Left lobe of liver (tissue), 2 donors: ENCODE results near the gene SLC22A13. TPM values are rescaled to one million over a fixed set of nuclear protein-coding genes. Genes with fewer than 3 reads are reported as not detected.
"Not testable (repeated sequence)": the region's sequence is repeated elsewhere in the genome, so short reads cannot be mapped to it uniquely, and the experiment has no call there.

Source experiments
- ATAC-seq: fragments of 200-7000 bp; cut with Tn5 transposase; one replicate; pipeline ENCODE4 v1.9.1; 2020; ENCODE audit warnings: mild to moderate bottlenecking, moderate library complexity
- DNase-seq: peaks from one replicate; pipeline ENCODE4 v3.0.0-alpha.2; 2020; ENCODE audit warnings: low spot score
- total RNA-seq: library from RNA; stranded (reverse); gene quantifications from one replicate; pipeline ENCODE4 v1.2.1, GENCODE V29; 2021
- donor health status: DM: no; HTN: no; CAD: no; lungs with moderate emphysema.
- donor health status: DM: no; HTN: yes; CAD: no.

The SLC22A13 gene
- total RNA-seq = 0.50 TPM

DNA sequence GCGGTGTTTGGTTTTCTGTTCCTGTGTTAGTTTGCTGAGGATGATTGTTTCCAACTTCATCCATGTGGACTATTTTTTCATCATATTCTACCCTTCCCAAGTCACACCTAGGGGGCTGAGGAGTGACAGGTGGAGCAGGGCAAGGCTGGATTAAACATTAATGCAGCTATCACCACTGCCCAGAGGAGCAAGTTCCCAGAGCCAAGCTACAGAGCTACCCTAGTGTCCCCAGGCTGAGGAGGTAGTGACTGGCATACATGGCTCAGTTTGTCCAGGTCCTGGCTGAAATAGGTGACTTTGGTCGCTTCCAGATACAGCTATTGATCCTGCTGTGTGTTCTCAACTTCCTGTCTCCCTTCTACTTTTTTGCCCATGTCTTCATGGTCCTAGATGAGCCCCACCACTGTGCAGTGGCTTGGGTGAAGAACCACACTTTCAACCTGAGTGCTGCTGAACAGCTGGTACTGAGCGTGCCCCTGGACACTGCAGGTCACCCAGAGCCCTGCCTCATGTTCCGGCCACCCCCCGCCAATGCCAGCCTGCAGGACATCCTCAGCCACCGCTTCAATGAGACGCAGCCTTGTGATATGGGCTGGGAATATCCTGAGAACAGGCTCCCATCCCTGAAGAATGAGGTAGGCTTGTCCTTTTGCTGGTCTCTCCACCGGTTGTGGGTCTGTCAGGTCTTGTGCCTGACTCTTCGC is at the start of gene SLC22A13:
TSS of gene SLC22A13 (plus strand) at position 209 of the 704 bp plus-strand sequence. CDS start at position 258, 49 bp downstream.
- peak; percentile 79 for ATAC-seq

DNA sequence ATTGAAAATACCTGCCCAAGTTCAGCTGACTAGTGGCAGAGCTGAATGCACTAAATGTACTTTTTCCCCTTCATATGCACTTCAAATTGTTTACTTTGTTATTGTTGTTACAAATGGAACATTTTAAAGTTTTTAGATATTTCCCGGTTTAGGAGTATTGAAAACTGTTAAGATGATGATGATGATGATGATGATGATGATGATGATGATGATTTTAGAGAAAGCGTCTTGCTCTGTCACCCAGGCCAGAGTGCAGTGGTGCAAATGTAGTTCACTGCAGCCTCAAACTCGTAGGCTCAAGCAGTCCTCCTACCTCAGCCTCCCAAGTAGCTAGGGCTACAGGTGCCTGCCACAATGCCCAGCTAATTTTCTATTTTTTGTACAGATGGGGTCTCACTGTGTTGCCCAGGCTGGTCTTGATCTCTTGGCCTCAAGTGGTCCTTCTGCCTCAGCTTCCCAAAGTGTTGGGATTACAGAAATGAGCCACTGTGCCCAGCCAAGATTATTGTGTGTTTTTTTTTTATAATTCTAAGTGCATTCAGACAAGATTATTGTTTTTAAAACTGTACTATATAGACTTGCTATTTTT is 45.9 kb upstream of the SLC22A13 start:
- ATAC-seq (no peak), DNase-seq (no peak)

More for the DNA sequence above, at the start of gene SLC22A13:
- no peak for DNase-seq

- DNase-seq = no peak
- no peak for ATAC-seq
Measured at GRCh38 chr3:38221005-38221404, 44.6 kb upstream of the SLC22A13 start.

DNA sequence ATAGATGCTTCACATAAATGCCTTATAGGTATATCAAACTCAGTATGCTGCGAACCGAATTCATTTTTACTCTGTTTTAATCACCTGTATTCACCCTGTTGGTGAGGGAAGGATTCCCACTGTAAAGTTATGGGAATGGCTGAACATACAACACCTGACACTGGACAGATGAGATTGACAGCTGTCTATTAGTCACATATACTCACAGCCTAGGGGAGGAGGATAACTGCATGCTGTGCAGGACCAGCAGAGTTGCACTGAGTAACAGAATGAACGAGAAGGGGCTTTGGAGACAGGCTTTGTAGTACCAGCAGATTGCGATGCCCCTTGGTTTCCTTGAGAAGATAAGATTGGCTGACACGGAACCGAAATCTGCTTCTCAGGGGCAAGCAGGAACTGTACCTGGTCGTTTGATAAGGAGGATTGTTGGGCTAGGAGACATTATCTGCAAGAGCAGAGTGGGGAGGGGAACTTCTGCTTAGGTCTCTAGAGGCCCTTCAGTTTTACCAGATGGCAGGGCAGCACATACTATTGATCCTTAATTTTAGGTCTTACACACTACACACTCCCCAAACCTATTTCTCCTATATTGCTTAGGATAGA is 43.5 kb upstream of the SLC22A13 start:
- ATAC-seq = no peak

DNA sequence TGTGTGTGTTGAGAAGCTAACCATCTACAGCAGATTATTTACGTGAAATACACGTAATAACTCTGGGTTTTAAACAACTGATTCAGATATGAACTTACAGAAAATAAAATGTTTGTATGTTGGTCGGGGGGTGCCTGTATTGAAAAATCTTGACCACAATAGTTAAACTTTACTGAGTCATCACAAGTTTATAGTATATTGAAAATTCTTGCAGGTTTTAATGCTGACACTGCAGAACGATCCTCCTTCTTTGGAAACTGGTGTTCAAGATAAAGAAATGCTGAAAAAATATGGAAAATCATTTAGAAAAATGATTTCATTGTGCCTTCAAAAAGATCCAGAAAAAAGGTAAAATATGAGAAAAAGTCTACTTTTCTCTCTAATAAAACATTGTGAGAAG is 41.3 kb upstream of the SLC22A13 start:
- DNase-seq = no peak
- no peak for ATAC-seq

More for the DNA sequence above, 43.5 kb upstream of the SLC22A13 start:
- no peak for DNase-seq

- DNase-seq = no peak
- no peak for ATAC-seq
Measured at GRCh38 chr3:38226273-38226672, 39.3 kb upstream of the SLC22A13 start.

GRCh38 chr3:38227989-38228388 is 37.6 kb upstream of the SLC22A13 start:
- no peak for DNase-seq
- no peak for ATAC-seq

GRCh38 chr3:38229036-38229435 is 36.6 kb upstream of the SLC22A13 start:
- DNase-seq = no peak
- no peak for ATAC-seq

DNA sequence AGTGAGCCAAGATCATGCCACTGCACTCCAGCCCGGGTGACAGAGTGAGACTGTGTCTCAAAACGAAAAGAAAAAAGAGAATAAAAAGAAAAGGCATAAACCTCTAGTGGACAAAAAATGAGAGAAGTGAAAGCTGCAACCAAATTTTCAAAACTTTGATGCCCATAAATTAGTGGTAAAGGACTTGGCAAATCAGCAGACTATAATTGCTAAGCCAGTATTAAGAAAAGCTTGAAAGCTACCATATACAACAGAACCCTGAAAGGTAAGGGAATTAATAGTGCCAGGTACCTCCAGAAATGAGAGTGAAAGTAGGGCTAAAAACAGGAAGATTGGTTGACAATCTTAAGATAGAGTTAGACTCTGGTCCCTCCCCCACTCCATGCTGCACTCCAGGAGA is 32.9 kb upstream of the SLC22A13 start:
- ATAC-seq (no peak), DNase-seq (no peak)

GRCh38 chr3:38235466-38235865 is 30.1 kb upstream of the SLC22A13 start:
- DNase-seq (no peak), ATAC-seq (no peak)

DNA sequence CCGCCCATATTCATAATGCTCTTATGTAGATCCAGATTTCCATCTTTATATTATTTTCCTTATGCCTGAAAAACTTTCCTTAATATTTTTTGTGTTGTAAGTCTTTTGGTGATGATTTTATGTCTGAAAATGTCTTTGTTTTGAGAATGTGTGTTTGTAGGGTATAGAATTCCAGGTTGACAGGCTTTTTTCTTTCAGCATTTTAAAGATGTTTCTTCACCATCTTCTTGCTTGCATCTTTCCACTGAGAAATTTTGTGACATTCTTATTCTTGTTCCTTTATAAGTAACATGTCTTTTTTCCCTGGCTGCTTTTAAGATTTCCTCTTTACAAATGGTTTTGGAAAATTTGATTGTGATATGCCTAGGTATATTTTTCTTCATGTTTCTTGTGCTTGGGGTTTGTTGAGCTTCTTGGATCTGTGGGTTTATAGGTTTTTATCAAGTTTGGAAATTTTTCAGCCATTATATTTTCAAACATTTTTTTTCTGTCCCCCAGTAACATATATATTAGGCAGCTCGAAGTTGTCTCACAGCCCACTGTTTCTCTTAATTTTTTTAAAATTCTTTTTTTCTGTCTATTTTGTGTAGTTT is 27.1 kb upstream of the SLC22A13 start:
- ATAC-seq = no peak

DNA sequence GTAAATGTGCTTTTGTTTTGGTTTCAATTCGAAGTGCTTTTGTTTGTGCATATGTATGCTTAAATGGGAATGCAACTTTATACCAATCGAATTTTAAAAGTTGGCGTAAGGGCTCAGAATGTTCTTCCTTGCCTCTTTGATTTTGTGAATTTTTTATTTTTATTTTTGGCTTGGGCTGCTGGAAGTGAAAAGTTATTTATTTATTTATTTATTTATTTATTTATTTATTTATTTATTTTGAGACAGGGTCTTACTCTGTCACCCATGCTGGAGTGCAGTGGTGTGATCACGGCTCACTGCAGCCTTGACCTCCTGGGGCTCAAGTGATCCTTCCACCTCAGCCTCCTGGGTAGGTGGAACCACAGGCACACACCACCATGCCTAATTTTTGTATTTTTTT is 22.8 kb upstream of the SLC22A13 start:
- not testable (repeated sequence) for ATAC-seq, DNase-seq

More for the DNA sequence above, 27.1 kb upstream of the SLC22A13 start:
- no peak for DNase-seq

DNA sequence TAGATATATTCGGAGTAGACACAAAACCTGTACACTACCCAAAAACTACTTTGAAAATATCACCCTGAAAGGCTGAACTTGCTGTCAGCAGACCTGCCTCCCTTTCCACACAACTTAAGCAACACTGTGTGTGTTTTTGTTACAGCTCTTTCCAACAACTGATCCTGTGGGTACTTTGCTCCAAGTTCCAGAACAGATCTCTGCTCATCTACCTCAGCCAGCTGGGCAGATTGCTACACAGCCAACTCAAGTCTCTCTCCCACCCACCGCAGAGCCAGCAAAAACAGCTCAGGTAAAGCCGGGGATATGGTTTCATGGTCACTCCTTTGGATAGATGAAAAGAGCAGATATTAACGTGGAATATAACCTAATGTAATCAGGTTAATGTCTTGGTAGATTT is 19.7 kb upstream of the SLC22A13 start:
- DNase-seq = no peak
- ATAC-seq = peak; percentile 94

DNA sequence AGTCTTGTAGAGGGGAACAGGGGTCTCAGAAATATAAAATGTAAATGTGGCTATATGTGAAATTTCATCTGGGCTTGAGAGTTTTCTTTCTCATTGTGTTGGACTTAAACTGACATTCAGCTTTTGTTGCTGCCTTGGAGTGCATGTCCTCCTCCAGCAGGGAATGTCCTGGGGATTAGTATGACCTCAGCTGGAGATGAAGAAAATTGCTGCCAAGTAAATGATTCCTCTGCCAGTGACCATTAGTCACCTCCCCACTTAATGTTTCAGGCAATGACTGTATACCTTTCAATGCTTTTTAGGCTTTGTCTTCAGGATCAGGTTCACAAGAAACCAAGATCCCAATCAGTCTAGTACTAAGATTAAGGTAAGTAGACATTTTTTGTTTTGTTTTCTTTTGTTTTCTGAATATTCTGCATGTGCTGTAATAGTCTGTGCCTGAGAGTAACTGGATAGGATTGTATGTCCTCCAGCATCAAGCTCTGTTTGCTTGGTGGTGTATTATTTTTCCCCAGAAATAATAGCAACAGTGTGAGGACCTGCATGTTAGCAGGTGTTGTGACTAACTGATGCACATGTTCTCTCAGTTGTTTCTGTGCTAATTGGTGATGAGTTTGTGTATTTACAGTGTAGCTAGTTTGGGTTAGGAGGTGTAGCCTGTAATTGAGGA is 18.1 kb upstream of the SLC22A13 start:
- peak; percentile 77 for ATAC-seq

GRCh38 chr3:38250198-38250597 is 15.4 kb upstream of the SLC22A13 start:
- ATAC-seq (no peak), DNase-seq (no peak)

More for the DNA sequence above, 18.1 kb upstream of the SLC22A13 start:
- no peak for DNase-seq

DNA sequence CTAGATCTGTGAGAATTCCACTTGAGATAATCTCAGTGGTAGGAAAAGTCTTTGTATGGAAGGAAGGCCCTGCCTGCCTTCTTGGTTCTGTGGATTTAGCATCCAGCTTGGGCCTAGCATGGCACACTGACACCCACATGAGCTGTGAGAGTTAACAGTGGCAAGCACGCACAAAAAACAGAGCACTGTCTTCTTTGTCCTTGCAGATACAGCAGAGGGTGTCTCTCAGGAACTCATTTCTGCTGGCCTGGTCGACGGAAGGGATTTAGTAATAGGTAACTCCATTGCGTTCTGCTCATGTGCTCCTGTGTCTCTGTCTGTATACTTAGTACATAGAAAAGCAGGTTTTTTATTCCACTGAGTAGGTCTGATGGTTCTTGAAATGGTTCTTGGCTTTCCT is 14.4 kb upstream of the SLC22A13 start:
- ATAC-seq (no peak), DNase-seq (no peak)

GRCh38 chr3:38253704-38254103 is 11.9 kb upstream of the SLC22A13 start:
- no peak for ATAC-seq
- no peak for DNase-seq

- DNase-seq (no peak), ATAC-seq (no peak)
Measured at GRCh38 chr3:38254872-38255271, 10.7 kb upstream of the SLC22A13 start.

DNA sequence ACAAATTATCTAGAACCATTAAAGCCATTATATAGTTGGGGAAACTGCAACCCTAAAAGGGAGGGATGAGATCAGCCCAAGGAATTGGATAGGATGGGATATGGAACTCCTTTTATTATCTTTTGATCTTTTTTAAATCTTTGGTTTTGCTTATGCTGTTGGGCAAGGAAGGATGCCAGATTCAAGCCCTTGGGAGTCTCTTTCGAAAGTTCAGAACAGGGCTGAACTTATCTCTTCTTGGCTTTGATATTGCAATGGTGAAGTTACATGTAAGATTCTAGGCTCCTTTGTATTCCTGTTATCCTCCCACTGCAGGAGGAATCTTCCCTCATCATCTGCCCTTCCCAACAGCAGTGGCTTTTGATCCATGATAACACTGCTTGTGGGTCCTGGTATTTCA is 10.0 kb upstream of the SLC22A13 start:
- no peak for ATAC-seq
- no peak for DNase-seq

GRCh38 chr3:38257583-38257982 is 8.0 kb upstream of the SLC22A13 start:
- ATAC-seq (no peak), DNase-seq (no peak)

GRCh38 chr3:38260474-38260873 is 5.1 kb upstream of the SLC22A13 start:
- ATAC-seq (no peak), DNase-seq (no peak)
